WTC11 (cell line): ENCODE measurements around the gene FTCDNL1.

Experiments used
- CREM ChIP-seq: sonication (generic); formaldehyde crosslinking; IDR thresholded peaks from 2 replicates; pipeline ENCODE4 v1.8.1; 2022; ENCODE audit warnings: mild to moderate bottlenecking, missing genetic modification reagents, moderate library complexity
- CTCF ChIP-seq: fragments of 200-600 bp; IDR thresholded peaks from 2 replicates; pipeline ENCODE4 v1.8.0; 2022; ENCODE audit warnings: antibody characterized with exemption
- E2F4 ChIP-seq: sonication (generic); formaldehyde crosslinking; IDR thresholded peaks from 2 replicates; pipeline ENCODE4 v1.8.1; 2022; ENCODE audit warnings: low read depth, mild to moderate bottlenecking, moderate library complexity, missing genetic modification reagents, borderline replicate concordance
- ELF4 ChIP-seq: sonication (generic); formaldehyde crosslinking; IDR thresholded peaks from 2 replicates; pipeline ENCODE4 v1.8.1; 2022; ENCODE audit warnings: low read depth, mild to moderate bottlenecking, moderate library complexity, missing genetic modification reagents
- FOXP4 ChIP-seq: sonication (generic); formaldehyde crosslinking; IDR thresholded peaks from 2 replicates; pipeline ENCODE4 v1.8.0; 2022; ENCODE audit warnings: mild to moderate bottlenecking, missing genetic modification reagents
- JUN ChIP-seq: sonication (generic); formaldehyde crosslinking; IDR thresholded peaks from 2 replicates; pipeline ENCODE4 v1.8.0; 2023; ENCODE audit warnings: mild to moderate bottlenecking, missing genetic modification reagents
- MAX ChIP-seq: sonication (generic); formaldehyde crosslinking; IDR thresholded peaks from 2 replicates; pipeline ENCODE4 v1.8.0; 2022; ENCODE audit warnings: mild to moderate bottlenecking, missing genetic modification reagents
- NFATC4 ChIP-seq: fragments of 250-450 bp; sonication (Bioruptor Pico); IDR thresholded peaks from 2 replicates; pipeline ENCODE4 v1.9.0; 2021; ENCODE audit warnings: mild to moderate bottlenecking
- SP1 ChIP-seq: sonication (generic); formaldehyde crosslinking; conservative IDR thresholded peaks from 2 replicates; pipeline ENCODE4 v1.8.1; 2022; ENCODE audit warnings: missing genetic modification reagents
- ZNF232 ChIP-seq: sonication (generic); formaldehyde crosslinking; IDR thresholded peaks from 2 replicates; pipeline ENCODE4 v1.8.0; 2022; ENCODE audit warnings: mild to moderate bottlenecking, missing genetic modification reagents
- ZNF396 ChIP-seq: fragments of 250-450 bp; sonication (Bioruptor Pico); IDR thresholded peaks from 2 replicates; pipeline ENCODE4 v1.8.0; 2021; ENCODE audit warnings: mild to moderate bottlenecking, moderate library complexity, borderline replicate concordance
- ZNF512 ChIP-seq: sonication (generic); formaldehyde crosslinking; IDR thresholded peaks from 2 replicates; pipeline ENCODE4 v1.8.1; 2022; ENCODE audit warnings: missing genetic modification reagents, borderline replicate concordance
- ZNF671 ChIP-seq: fragments of 250-450 bp; sonication (Bioruptor Pico); IDR thresholded peaks from 2 replicates; pipeline ENCODE4 v1.8.0; 2021; ENCODE audit warnings: mild to moderate bottlenecking

- TF ChIP-seq CTCF (no peak), ZNF671 (CRISPR knock-in tag) (no peak), ZNF512 (CRISPR knock-in tag) (no peak), ELF4 (CRISPR knock-in tag) (no peak), E2F4 (CRISPR knock-in tag) (no peak), MAX (CRISPR knock-in tag) (no peak), CREM (CRISPR knock-in tag) (no peak), SP1 (CRISPR knock-in tag) (no peak), NFATC4 (CRISPR knock-in tag) (no peak), JUN (CRISPR knock-in tag) (no peak), FOXP4 (no peak), ZNF232 (no peak), ZNF396 (CRISPR knock-in tag) (no peak)
These were observed 18.2 kb upstream of the FTCDNL1 start for GRCh38 chr2:199869227-199869541.
